Breast epithelium (tissue), 4 donors: ENCODE results near the gene YPEL1. TPM values are rescaled to one million over a fixed set of nuclear protein-coding genes. Genes with fewer than 3 reads are reported as not detected.

Experiments
- DNase-seq, 2 donors: peaks; one replicate each; pipeline ENCODE4 v3.0.0-alpha.2; 2019; ENCODE audit warnings: low spot score in 2 of 2
- H3K27ac ChIP-seq, 2 donors: fragments of 200-600 bp; sonication (generic) in 1 of 2; one replicate each; pipeline ENCODE4 v1.5.1; 2016 to 2019; ENCODE audit warnings: mild to moderate bottlenecking in 1 of 2
- H3K27me3 ChIP-seq, 2 donors: fragments of 200-600 bp; sonication (generic) in 1 of 2; one replicate each; pipeline versions ENCODE4 v1.5.1 to v1.6.0; 2017 to 2019; ENCODE audit warnings: control low read depth in 1 of 2, mild to moderate bottlenecking in 1 of 2
- H3K36me3 ChIP-seq: fragments of 200-600 bp; one replicate; pipeline ENCODE4 v1.5.1; 2019
- H3K4me1 ChIP-seq, 2 donors: fragments of 200-600 bp; sonication (generic); one replicate each; pipeline ENCODE4 v1.5.1; 2016 to 2019; ENCODE audit warnings: control low read depth in 1 of 2
- H3K4me3 ChIP-seq, 3 donors: fragments of 200-600 bp; sonication (generic); 1 replicate in 2 of 3; 2 replicates in 1 of 3; pipeline ENCODE4 v1.5.1; 2016 to 2019; ENCODE audit warnings: mild to moderate bottlenecking in 3 of 3, moderate library complexity in 2 of 3
- H3K9me3 ChIP-seq, 2 donors: fragments of 200-600 bp; sonication (generic) in 1 of 2; one replicate each; pipeline ENCODE4 v1.5.1; 2016 to 2019; ENCODE audit warnings: control low read depth in 1 of 2
- CTCF ChIP-seq, 3 donors: fragments of 450-650 bp; IDR thresholded peaks; one replicate each; pipeline ENCODE4 v1.5.1; 2016 to 2017; ENCODE audit warnings: antibody characterized with exemption in 3 of 3, mild to moderate bottlenecking in 3 of 3, moderate library complexity in 3 of 3
- POLR2A ChIP-seq: fragments of 450-650 bp; IDR thresholded peaks from one replicate; pipeline ENCODE4 v1.6.1; 2016; ENCODE audit warnings: antibody characterized with exemption, mild to moderate bottlenecking, moderate library complexity
- POLR2AphosphoS5 ChIP-seq, 3 donors: sonication (generic); formaldehyde crosslinking; IDR thresholded peaks; one replicate each; pipeline ENCODE4 v1.6.1; 2017; ENCODE audit warnings: antibody characterized with exemption in 3 of 3
- intact Hi-C: fragments of 100-400 bp; cut with DNase I; formaldehyde crosslinking; loops from one replicate; pipeline ENCODE4 v1.15.1; 2023; ENCODE audit warnings: low total_unique reads
- total RNA-seq, 3 donors: library from RNA; depleted of rRNA; stranded (reverse); fragments of >200 nt; gene quantifications; one replicate each; pipeline ENCODE4 v1.1.0, GENCODE V29; 2016

Gene YPEL1
- total RNA-seq, 3 donors from 2014 or later: 7.8 to 8.5 (median 7.9) TPM

- no peaks in the 10 kb centered on the region for H3K4me1 ChIP-seq
- intact Hi-C loops: no loop called here
- no peak for DNase-seq
- no peaks in the 10 kb centered on the region for H3K27me3 ChIP-seq
- no peaks in the 10 kb centered on the region for H3K36me3 ChIP-seq
- no peak for TF ChIP-seq POLR2AphosphoS5 (IDR thresholded peaks at IDR 0.05)
- TF ChIP-seq CTCF (IDR thresholded peaks at IDR 0.05): no peak
- TF ChIP-seq POLR2A: no peak
- H3K4me3 ChIP-seq: no peak overlapping the region
- no peak overlapping the region for H3K27ac ChIP-seq
- H3K9me3 ChIP-seq: no peaks in the 10 kb centered on the region
These were observed 46.8 kb downstream of the YPEL1 start for GRCh38 chr22:21688706-21689381.

- Histone ChIP-seq H3K27ac (no peak overlapping the region), H3K9me3 (no peaks in the 10 kb centered on the region), H3K4me3 (no peak overlapping the region), H3K36me3 (no peaks in the 10 kb centered on the region), H3K4me1 (no peaks in the 10 kb centered on the region), H3K27me3 (no peaks in the 10 kb centered on the region)
- no peak for DNase-seq
- intact Hi-C loops: no loop called here
- TF ChIP-seq POLR2AphosphoS5 (IDR thresholded peaks at IDR 0.05) (no peak), POLR2A (no peak), CTCF (IDR thresholded peaks at IDR 0.05) (no peak)
These were observed 47.3 kb downstream of the YPEL1 start for GRCh38 chr22:21688341-21688705.

- TF ChIP-seq POLR2AphosphoS5 (IDR thresholded peaks at IDR 0.05): no peak
- TF ChIP-seq CTCF (IDR thresholded peaks at IDR 0.05): no peak
- no peak for TF ChIP-seq POLR2A
- intact Hi-C loops: no loop called here
These were observed 47.8 kb downstream of the YPEL1 start for GRCh38 chr22:21687685-21688259.

GRCh38 chr22:21686634-21687393, 48.8 kb downstream of the YPEL1 start:
- Histone ChIP-seq H3K4me1 (no peaks in the 10 kb centered on the region), H3K9me3 (no peaks in the 10 kb centered on the region), H3K27me3 (no peaks in the 10 kb centered on the region), H3K36me3 (no peaks in the 10 kb centered on the region), H3K4me3 (no peak overlapping the region), H3K27ac (no peak overlapping the region)
- TF ChIP-seq CTCF (IDR thresholded peaks at IDR 0.05): no peak
- no peak for TF ChIP-seq POLR2A
- no peak for TF ChIP-seq POLR2AphosphoS5 (IDR thresholded peaks at IDR 0.05)
- intact Hi-C loops: no loop called here
- DNase-seq: no peak

More at GRCh38 chr22:21687685-21688259, 47.8 kb downstream of the YPEL1 start:
- no peak overlapping the region for H3K4me3 ChIP-seq
- no peaks in the 10 kb centered on the region for H3K4me1 ChIP-seq
- DNase-seq: no peak
- no peaks in the 10 kb centered on the region for H3K9me3 ChIP-seq
- H3K36me3 ChIP-seq: no peaks in the 10 kb centered on the region
- H3K27me3 ChIP-seq: no peaks in the 10 kb centered on the region
- no peak overlapping the region for H3K27ac ChIP-seq

GRCh38 chr22:21686193-21686608, 49.4 kb downstream of the YPEL1 start:
- Histone ChIP-seq H3K4me3 (no peak overlapping the region), H3K4me1 (no peaks in the 10 kb centered on the region), H3K9me3 (no peaks in the 10 kb centered on the region), H3K27ac (no peak overlapping the region), H3K27me3 (no peaks in the 10 kb centered on the region), H3K36me3 (no peaks in the 10 kb centered on the region)
- intact Hi-C loops: no loop called here
- TF ChIP-seq POLR2AphosphoS5 (IDR thresholded peaks at IDR 0.05): no peak
- no peak for TF ChIP-seq POLR2A
- TF ChIP-seq CTCF (IDR thresholded peaks at IDR 0.05): no peak
- no peak for DNase-seq
